Keratinocyte (primary cell): ENCODE measurements around the gene ABHD15. TPM values are rescaled to one million over a fixed set of nuclear protein-coding genes. Genes with fewer than 3 reads are reported as not detected.

Source experiments
- DNase-seq: peaks from one replicate; pipeline ENCODE4 v3.0.0-alpha.2; 2011; ENCODE audit warnings: low read depth, missing footprints, low spot score
- FAIRE-seq: peaks from 2 replicates; lab custom pipeline; 2011; peaks lifted over from hg19 to GRCh38; lab: Jason Lieb, UNC
- H2AFZ ChIP-seq: 2 replicates; pipeline ENCODE4 v1.6.0; 2012; ENCODE audit warnings: low read length, control low read depth, inconsistent platforms; ENCODE audit not compliant: control insufficient read depth
- H3K27ac ChIP-seq: 2 replicates; pipeline ENCODE4 v1.5.1; 2011; ENCODE audit warnings: low read length; ENCODE audit not compliant: control insufficient read depth, insufficient read depth
- H3K27me3 ChIP-seq: 3 replicates; pipeline ENCODE4 v1.6.0; 2011; ENCODE audit warnings: low read length; ENCODE audit not compliant: control insufficient read depth, insufficient read depth; ENCODE audit errors: extremely low read depth
- H3K36me3 ChIP-seq, 2 experiments: 2 replicates in 1 of 2; 3 replicates in 1 of 2; pipeline ENCODE4 v1.5.1; 2011; ENCODE audit warnings: low read length in 2 of 2, mild to moderate bottlenecking in 1 of 2; ENCODE audit not compliant: control insufficient read depth in 2 of 2, insufficient read depth in 2 of 2; ENCODE audit errors: extremely low read depth in 1 of 2
- H3K4me1 ChIP-seq: 3 replicates; pipeline ENCODE4 v1.5.1; 2011; ENCODE audit warnings: low read length; ENCODE audit not compliant: control insufficient read depth, insufficient read depth; ENCODE audit errors: extremely low read depth
- H3K4me2 ChIP-seq: 3 replicates; pipeline ENCODE4 v1.6.0; 2011; ENCODE audit warnings: low read depth, low read length; ENCODE audit not compliant: control insufficient read depth, insufficient read depth; ENCODE audit errors: extremely low read depth
- H3K4me3 ChIP-seq, 3 experiments: fragments of 200-600 bp in 1 of 3; sonication (generic) in 1 of 3; 2 replicates in 2 of 3; 3 replicates in 1 of 3; pipeline ENCODE4 v1.5.1; 2011 to 2016; ENCODE audit warnings: low read length in 3 of 3, mild to moderate bottlenecking in 3 of 3, control low read depth in 2 of 3, inconsistent platforms in 1 of 3, low read depth in 1 of 3, mixed read lengths in 1 of 3, mixed run types in 1 of 3, moderate library complexity in 1 of 3; ENCODE audit not compliant: control insufficient read depth in 2 of 3, insufficient read depth in 2 of 3; ENCODE audit errors: extremely low read depth in 1 of 3
- H3K79me2 ChIP-seq: 2 replicates; pipeline ENCODE4 v1.6.0; 2012; ENCODE audit warnings: low read length; ENCODE audit not compliant: control insufficient read depth, insufficient read depth
- H3K9ac ChIP-seq: 3 replicates; pipeline ENCODE4 v1.6.0; 2011; ENCODE audit warnings: low read length; ENCODE audit not compliant: control insufficient read depth, insufficient read depth; ENCODE audit errors: extremely low read depth
- H3K9me1 ChIP-seq: 3 replicates; pipeline ENCODE4 v1.6.0; 2011; ENCODE audit warnings: low read length; ENCODE audit not compliant: control insufficient read depth, insufficient read depth; ENCODE audit errors: extremely low read depth
- H3K9me3 ChIP-seq: 2 replicates; pipeline ENCODE4 v1.5.1; 2012; ENCODE audit warnings: low read depth, low read length; ENCODE audit not compliant: control insufficient read depth
- H4K20me1 ChIP-seq: 3 replicates; pipeline ENCODE4 v1.6.0; 2011; ENCODE audit warnings: low read length; ENCODE audit not compliant: control insufficient read depth, insufficient read depth; ENCODE audit errors: extremely low read depth
- EZH2 ChIP-seq: IDR thresholded peaks from one replicate; pipeline ENCODE4 v1.6.1; 2012; ENCODE audit warnings: inconsistent platforms, mild to moderate bottlenecking, low read length, moderate library complexity
- dilution Hi-C: fragments of 300-500 bp; cut with MboI; formaldehyde crosslinking; loops from one replicate; pipeline ENCODE4 v1.7.0; 2020; ENCODE audit warnings: low sequenced_read_pairs; ENCODE audit not compliant: extremely low pct_ligation_motif_present
- polyA plus RNA-seq, 5 experiments: library from polyadenylated mRNA; depleted of rRNA in 3 of 5; stranded (reverse) in 3 of 5; stranded (forward) in 1 of 5; unstranded in 1 of 5; fragments of >200 nt; gene quantifications; 1 replicate in 1 of 5; 2 replicates in 3 of 5; 3 replicates in 1 of 5; pipeline versions ENCODE4 v1.2.1 to v1.2.3, GENCODE V29; 2011 to 2012; ENCODE audit warnings: missing spikeins in 2 of 5, low read depth in 1 of 5, low replicate concordance in 1 of 5
- TF ChIP-seq, protein P1 (sequence below), 3 experiments: IDR thresholded peaks in 1 of 3; conservative IDR thresholded peaks in 1 of 3; optimal IDR thresholded peaks in 1 of 3; 2 replicates in 2 of 3; 3 replicates in 1 of 3; pipeline versions ENCODE3 to v1.5.1; 2011; ENCODE audit warnings: low read length in 3 of 3, mild to moderate bottlenecking in 3 of 3, moderate library complexity in 2 of 3, control low read depth in 1 of 3, inconsistent platforms in 1 of 3; ENCODE audit not compliant: insufficient read depth in 2 of 3; ENCODE audit errors: extremely low read depth in 1 of 3

The ABHD15 gene
- polyA plus RNA-seq, 1 donor (not counting 4 experiments of a cell fraction or from before 2014, with no cell fraction given) = 6.2 TPM

DNA sequence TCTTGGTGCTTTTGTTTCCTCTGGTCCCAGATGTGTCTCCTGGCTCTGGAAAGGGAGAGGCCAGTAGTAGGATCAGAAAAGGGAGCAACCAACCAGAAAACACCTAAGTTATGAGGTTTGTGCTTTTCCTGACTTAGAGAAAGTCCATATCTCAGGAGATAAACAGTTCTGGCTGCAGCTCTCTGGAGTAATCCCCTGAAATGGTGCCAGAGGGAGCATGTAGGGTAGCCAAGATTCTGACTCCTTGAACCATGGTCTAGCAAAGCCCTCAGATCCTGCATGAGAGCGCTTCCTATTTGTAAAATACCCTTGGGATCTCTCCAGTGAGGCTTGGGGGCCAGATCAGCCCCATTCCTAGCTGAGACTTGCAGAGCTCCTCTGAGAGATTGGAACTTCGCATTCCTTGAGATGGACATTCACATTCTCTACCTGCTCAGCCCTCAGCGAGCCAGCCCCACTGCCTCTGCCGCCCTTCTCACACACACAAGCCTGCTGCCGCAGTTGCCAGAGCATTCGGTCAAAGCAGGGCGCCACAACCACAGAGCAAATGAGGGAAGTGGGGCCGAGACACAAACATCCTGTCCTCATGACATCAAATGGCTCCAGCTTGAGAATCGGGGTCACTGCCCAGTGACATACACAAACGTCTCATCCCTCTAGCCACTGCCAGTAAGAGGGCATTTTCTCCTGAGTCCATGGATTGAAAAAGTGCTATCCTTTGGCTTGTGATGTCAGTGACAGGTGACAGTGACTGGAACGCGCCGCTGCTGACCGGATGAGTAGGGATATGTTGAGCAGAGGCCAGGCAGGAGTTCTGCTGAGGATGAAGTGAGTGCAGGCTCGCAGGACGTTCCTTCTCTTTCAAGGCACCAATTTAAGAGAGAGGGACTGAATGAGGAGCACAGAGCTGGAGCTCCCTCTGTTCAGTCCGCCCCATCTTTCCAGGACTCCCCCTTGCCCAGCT, 5.0 kb downstream of the ABHD15 start:
- dilution Hi-C loops = no loop called here
- Histone ChIP-seq H3K27ac (no peak overlapping the region), H3K9me3 (no peaks in the 10 kb centered on the region)

DNA sequence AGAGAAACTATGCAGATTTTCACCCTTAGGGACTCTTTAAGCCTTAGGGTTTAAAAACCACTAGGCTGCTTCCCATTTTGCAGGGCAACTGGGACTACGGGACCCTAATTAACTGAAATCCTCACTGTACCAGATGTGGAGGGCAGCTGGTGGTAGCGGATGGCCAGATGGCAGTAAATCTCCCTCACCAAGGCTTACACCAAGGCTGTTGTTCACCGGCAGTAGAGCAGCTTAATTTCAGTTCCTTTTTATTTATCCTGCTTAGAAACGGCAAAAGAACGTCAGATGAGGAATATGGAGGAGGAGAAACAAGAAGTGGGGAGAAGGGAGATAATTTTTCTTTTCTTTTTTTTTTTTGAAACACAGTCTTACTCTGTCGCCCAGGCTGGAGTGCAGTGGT, 6.5 kb downstream of the ABHD15 start:
- Histone ChIP-seq H3K79me2 (no peaks in the 10 kb centered on the region), H3K9me1 (no peaks in the 10 kb centered on the region), H3K4me2 (no peak overlapping the region), H3K9ac (no peak overlapping the region), H2AFZ (no peak overlapping the region), H3K36me3 (peaks cover 0 to 4% of the 10 kb centered on the region in 2 experiments), H3K4me1 (peaks cover under 1% of the 10 kb centered on the region), H4K20me1 (no peaks in the 10 kb centered on the region), H3K27me3 (no peaks in the 10 kb centered on the region), H3K27ac (no peak overlapping the region), H3K9me3 (no peaks in the 10 kb centered on the region), H3K4me3 (no peak overlapping the region)
- TF ChIP-seq, protein P1, sequence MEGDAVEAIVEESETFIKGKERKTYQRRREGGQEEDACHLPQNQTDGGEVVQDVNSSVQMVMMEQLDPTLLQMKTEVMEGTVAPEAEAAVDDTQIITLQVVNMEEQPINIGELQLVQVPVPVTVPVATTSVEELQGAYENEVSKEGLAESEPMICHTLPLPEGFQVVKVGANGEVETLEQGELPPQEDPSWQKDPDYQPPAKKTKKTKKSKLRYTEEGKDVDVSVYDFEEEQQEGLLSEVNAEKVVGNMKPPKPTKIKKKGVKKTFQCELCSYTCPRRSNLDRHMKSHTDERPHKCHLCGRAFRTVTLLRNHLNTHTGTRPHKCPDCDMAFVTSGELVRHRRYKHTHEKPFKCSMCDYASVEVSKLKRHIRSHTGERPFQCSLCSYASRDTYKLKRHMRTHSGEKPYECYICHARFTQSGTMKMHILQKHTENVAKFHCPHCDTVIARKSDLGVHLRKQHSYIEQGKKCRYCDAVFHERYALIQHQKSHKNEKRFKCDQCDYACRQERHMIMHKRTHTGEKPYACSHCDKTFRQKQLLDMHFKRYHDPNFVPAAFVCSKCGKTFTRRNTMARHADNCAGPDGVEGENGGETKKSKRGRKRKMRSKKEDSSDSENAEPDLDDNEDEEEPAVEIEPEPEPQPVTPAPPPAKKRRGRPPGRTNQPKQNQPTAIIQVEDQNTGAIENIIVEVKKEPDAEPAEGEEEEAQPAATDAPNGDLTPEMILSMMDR (optimal IDR thresholded peaks at IDR 0.05 in 1 of 3, IDR thresholded peaks at IDR 0.05 in 1 of 3, conservative IDR thresholded peaks at IDR 0.05 in 1 of 3; ENCODE audit: extremely low read depth in 1 of 3, insufficient read depth in 2 of 3, low read length in 3 of 3) = no peak
- TF ChIP-seq EZH2 = no peak
- FAIRE-seq = no peak
- no peak for DNase-seq
- dilution Hi-C loops = no loop called here

More for the DNA sequence above, 5.0 kb downstream of the ABHD15 start:
- Histone ChIP-seq H3K79me2 (no peaks in the 10 kb centered on the region), H3K4me2 (no peak overlapping the region), H3K4me3 (no peak overlapping the region), H3K9me1 (no peaks in the 10 kb centered on the region), H2AFZ (no peak overlapping the region), H3K4me1 (peaks cover 10% of the 10 kb centered on the region), H3K9ac (no peak overlapping the region), H3K27me3 (no peaks in the 10 kb centered on the region), H3K36me3 (peaks cover 0 to 4% of the 10 kb centered on the region in 2 experiments), H4K20me1 (no peaks in the 10 kb centered on the region)
- no peak for FAIRE-seq
- TF ChIP-seq, protein P1 (optimal IDR thresholded peaks at IDR 0.05 in 1 of 3, IDR thresholded peaks at IDR 0.05 in 1 of 3, conservative IDR thresholded peaks at IDR 0.05 in 1 of 3; ENCODE audit: extremely low read depth in 1 of 3, insufficient read depth in 2 of 3, low read length in 3 of 3) = no peak
- TF ChIP-seq EZH2 = no peak
- no peak for DNase-seq
